ENCODE measurements around the gene MSGN1. TPM values are rescaled to one million over a fixed set of nuclear protein-coding genes. Genes with fewer than 3 reads are reported as not detected.

Gene MSGN1
- total RNA-seq, 1 experiment from 2014 or later, result not detected

- Mint-ChIP-seq H3K27ac (no peak overlapping the region), H3K4me1 (peaks cover 2 to 5% of the 10 kb centered on the region in 2 experiments; a peak in 3 of 4 replicates), H3K27me3 (ENCODE audit: low read depth) (peaks cover 13% of the 10 kb centered on the region), H3K9me3 (no peaks in the 10 kb centered on the region), H3K4me3 (no peak overlapping the region), H3K36me3 (ENCODE audit: insufficient read depth in 1 of 3, low read depth in 3 of 3) (no peaks in the 10 kb centered on the region)
- Histone ChIP-seq H4K5ac (ENCODE audit: insufficient read length, low read depth, low read length) (no peak overlapping the region), H3K27ac (ENCODE audit: insufficient read length, low read depth, low read length) (no peak overlapping the region), H2BK120ac (ENCODE audit: low read depth, low read length, poor library complexity, severe bottlenecking) (no peak overlapping the region), H3K79me2 (ENCODE audit: insufficient read depth, low read length) (no peaks in the 10 kb centered on the region), H4K20me1 (ENCODE audit: control insufficient read depth, insufficient read depth, insufficient read length) (no peaks in the 10 kb centered on the region), H3K18ac (ENCODE audit: insufficient read length, low read depth, low read length) (no peak overlapping the region), H3K79me1 (ENCODE audit: insufficient read depth, low read depth, low read length, poor library complexity, severe bottlenecking) (no peaks in the 10 kb centered on the region), H2AFZ (ENCODE audit: low read length) (peak overlapping the region; percentile 65), H3K9me3 (ENCODE audit: control insufficient read depth, low read depth, low read length) (no peaks in the 10 kb centered on the region), H3K4ac (ENCODE audit: low read depth, low read length) (no peak overlapping the region), H4K8ac (replicated peaks; ENCODE audit: insufficient read length, low read depth, low read length) (no peak overlapping the region), H2BK12ac (ENCODE audit: insufficient read length, low read depth, low read length) (no peak overlapping the region), H3K4me2 (ENCODE audit: insufficient read depth, insufficient read length, low read length) (no peak overlapping the region), H2BK20ac (ENCODE audit: low read depth, low read length, poor library complexity, severe bottlenecking) (no peak overlapping the region), H3K9ac (ENCODE audit: extremely low read depth, insufficient read length, low read length) (no peak overlapping the region), H3K23ac (ENCODE audit: insufficient read length, low read depth, low read length) (no peak overlapping the region), H3K27me3 (ENCODE audit: insufficient read depth, low read length) (no peaks in the 10 kb centered on the region), H3T11ph (ENCODE audit: low read length) (no peak overlapping the region), H4K91ac (ENCODE audit: insufficient read length, low read depth, low read length) (no peak overlapping the region), H3K4me1 (ENCODE audit: insufficient read depth, low read length) (no peaks in the 10 kb centered on the region), H2AK5ac (ENCODE audit: insufficient read length, low read length) (no peak overlapping the region), H3K14ac (ENCODE audit: insufficient read depth, low read length) (no peak overlapping the region), H2BK5ac (ENCODE audit: insufficient read length, low read length) (no peak overlapping the region), H3K56ac (ENCODE audit: insufficient read length, low read depth, low read length) (no peak overlapping the region), H3K23me2 (ENCODE audit: insufficient read length, low read depth, low read length, poor library complexity, severe bottlenecking) (no peaks in the 10 kb centered on the region), H2BK15ac (ENCODE audit: low read depth, low read length) (no peak overlapping the region)
- WGBS (ENCODE audit: extremely low coverage, insufficient read length, low lambda C conversion rate), result no CpG with 5 or more reads among the region's 6 CpGs
- TF ChIP-seq, protein P1, sequence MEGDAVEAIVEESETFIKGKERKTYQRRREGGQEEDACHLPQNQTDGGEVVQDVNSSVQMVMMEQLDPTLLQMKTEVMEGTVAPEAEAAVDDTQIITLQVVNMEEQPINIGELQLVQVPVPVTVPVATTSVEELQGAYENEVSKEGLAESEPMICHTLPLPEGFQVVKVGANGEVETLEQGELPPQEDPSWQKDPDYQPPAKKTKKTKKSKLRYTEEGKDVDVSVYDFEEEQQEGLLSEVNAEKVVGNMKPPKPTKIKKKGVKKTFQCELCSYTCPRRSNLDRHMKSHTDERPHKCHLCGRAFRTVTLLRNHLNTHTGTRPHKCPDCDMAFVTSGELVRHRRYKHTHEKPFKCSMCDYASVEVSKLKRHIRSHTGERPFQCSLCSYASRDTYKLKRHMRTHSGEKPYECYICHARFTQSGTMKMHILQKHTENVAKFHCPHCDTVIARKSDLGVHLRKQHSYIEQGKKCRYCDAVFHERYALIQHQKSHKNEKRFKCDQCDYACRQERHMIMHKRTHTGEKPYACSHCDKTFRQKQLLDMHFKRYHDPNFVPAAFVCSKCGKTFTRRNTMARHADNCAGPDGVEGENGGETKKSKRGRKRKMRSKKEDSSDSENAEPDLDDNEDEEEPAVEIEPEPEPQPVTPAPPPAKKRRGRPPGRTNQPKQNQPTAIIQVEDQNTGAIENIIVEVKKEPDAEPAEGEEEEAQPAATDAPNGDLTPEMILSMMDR (conservative IDR thresholded peaks at IDR 0.05), result no peak
- DNase-seq, result no peak
Measured at GRCh38 chr2:17793803-17794354, 22.4 kb upstream of the MSGN1 start.

Data from H9 (cell line).